GM12873 (cell line): ENCODE data around the gene TTC23.

ENCODE experiments used
- TF ChIP-seq, protein P1 (sequence below): IDR thresholded peaks from 2 replicates; pipeline ENCODE4 v1.5.1; 2012; ENCODE audit warnings: low read depth, mild to moderate bottlenecking, moderate library complexity, low read length, control low read depth; ENCODE audit not compliant: insufficient read depth; ENCODE audit errors: missing control alignments

The TTC23 gene

GRCh38 chr15:99250494-99250856 is 1.1 kb upstream of the TTC23 start:
- TF ChIP-seq, protein P1, sequence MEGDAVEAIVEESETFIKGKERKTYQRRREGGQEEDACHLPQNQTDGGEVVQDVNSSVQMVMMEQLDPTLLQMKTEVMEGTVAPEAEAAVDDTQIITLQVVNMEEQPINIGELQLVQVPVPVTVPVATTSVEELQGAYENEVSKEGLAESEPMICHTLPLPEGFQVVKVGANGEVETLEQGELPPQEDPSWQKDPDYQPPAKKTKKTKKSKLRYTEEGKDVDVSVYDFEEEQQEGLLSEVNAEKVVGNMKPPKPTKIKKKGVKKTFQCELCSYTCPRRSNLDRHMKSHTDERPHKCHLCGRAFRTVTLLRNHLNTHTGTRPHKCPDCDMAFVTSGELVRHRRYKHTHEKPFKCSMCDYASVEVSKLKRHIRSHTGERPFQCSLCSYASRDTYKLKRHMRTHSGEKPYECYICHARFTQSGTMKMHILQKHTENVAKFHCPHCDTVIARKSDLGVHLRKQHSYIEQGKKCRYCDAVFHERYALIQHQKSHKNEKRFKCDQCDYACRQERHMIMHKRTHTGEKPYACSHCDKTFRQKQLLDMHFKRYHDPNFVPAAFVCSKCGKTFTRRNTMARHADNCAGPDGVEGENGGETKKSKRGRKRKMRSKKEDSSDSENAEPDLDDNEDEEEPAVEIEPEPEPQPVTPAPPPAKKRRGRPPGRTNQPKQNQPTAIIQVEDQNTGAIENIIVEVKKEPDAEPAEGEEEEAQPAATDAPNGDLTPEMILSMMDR, result no peak

DNA sequence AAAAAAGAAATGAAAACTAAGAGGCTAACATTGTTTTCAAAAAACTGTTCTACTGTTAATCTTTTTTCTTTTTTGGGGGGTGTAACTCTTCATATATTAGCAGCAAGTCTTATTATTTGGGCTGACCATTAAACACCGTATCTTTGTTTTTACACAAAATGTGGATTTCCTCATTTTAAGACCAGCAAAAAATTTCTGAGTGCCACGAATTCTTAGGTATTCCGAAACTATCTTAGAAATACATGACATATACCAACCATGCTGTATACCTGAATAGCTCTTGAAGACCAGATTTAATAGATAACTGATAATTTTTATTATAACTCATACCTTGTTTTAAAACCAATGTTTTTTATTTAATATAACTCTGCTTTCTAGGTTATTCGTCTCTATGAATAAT is 620 bp upstream of the TTC23 start:
- TF ChIP-seq, protein P1, result no peak

- TF ChIP-seq, protein P1, result no peak
Measured at GRCh38 chr15:99248000-99248715, 1.2 kb downstream of the TTC23 start.

DNA sequence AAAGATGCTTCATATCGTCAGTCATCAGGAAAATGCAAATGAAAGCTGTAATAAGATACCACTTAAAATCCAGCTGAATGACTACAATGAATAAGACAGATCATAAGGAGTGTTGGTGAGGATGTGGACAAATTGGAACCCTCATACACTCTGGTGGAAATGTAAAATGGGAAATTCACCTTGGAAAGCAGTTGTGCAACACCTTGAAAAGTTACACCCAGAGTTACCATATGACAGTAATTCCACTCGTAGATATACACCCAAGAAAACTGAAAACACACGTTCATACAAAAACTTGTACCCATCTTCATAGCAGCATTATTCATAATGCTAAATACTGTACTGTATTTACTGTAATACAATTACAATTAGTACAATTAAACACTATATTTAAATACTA is 2.3 kb downstream of the TTC23 start:
- TF ChIP-seq, protein P1, result no peak

DNA sequence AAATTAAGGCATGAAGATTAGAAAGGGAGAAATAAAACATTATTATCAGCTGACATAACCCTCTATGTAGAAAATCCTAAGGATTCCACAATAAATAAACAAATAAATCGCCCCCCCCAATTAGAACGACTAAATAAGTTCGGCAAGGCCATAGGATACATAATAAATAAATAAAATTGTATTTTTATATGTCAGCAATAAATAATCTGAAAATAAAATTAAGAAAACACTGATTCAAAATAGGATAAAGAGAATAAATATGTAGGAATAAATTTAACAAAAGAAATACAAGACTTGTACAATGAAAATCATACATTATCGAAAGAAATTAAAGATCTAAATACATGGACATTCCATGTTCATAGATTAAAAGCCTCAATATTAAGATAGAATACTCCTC is 5.1 kb downstream of the TTC23 start:
- TF ChIP-seq, protein P1, result no peak

DNA sequence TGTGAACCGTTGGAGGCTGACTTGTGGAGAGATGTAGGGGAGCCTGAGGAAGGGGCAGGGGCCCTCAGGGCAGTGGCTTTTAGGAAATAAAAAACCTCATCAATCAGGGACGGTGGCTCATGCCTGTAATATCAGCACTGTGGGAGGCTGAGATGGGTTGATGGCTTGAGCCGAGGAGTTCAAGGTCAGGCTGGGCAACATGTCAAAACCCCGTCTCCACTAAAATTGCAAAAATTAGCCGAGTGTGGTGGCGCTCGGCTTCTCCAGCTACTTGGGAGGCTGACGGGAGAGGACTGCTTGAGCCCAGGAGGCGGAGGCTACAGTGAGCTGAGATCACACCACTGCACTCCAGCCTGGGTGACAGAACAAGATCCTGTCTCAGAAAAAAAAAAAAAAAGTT is 7.6 kb downstream of the TTC23 start:
- TF ChIP-seq, protein P1, result no peak

- TF ChIP-seq, protein P1, result no peak
Measured at GRCh38 chr15:99239545-99240198, 9.7 kb downstream of the TTC23 start.
